Memory B cell (primary cell): ENCODE data around the gene NINJ2.
"Not testable (repeated sequence)": the region's sequence is repeated elsewhere in the genome, so short reads cannot be mapped to it uniquely, and the experiment has no call there.

Source experiments
- ATAC-seq: fragments of 150-1000 bp; cut with Tn5 transposase; 2 replicates; pipeline ENCODE4 v1.10.0; 2021; ENCODE audit warnings: low read depth, mild to moderate bottlenecking, moderate library complexity
- DNase-seq, 2 donors: peaks; one replicate each; pipeline ENCODE4 v3.0.0; 2022; ENCODE audit warnings: low spot score in 2 of 2
- H3K27ac Mint-ChIP-seq: one replicate; pipeline ENCODE4 v1.8.0; 2022; ENCODE audit warnings: mild to moderate bottlenecking, moderate library complexity, mixed read lengths
- H3K27me3 Mint-ChIP-seq: one replicate; pipeline ENCODE4 v1.8.0; 2022; ENCODE audit warnings: mixed read lengths
- H3K36me3 Mint-ChIP-seq: one replicate; pipeline ENCODE4 v1.8.0; 2022; ENCODE audit warnings: mild to moderate bottlenecking, mixed read lengths
- H3K4me1 Mint-ChIP-seq: one replicate; pipeline ENCODE4 v1.8.0; 2022; ENCODE audit warnings: mixed read lengths
- H3K4me3 Mint-ChIP-seq: one replicate; pipeline ENCODE4 v1.8.0; 2022; ENCODE audit warnings: mild to moderate bottlenecking, moderate library complexity, mixed read lengths
- H3K9me3 Mint-ChIP-seq: one replicate; pipeline ENCODE4 v1.8.0; 2022; ENCODE audit warnings: mixed read lengths

Gene NINJ2, protein sequence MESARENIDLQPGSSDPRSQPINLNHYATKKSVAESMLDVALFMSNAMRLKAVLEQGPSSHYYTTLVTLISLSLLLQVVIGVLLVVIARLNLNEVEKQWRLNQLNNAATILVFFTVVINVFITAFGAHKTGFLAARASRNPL

DNA sequence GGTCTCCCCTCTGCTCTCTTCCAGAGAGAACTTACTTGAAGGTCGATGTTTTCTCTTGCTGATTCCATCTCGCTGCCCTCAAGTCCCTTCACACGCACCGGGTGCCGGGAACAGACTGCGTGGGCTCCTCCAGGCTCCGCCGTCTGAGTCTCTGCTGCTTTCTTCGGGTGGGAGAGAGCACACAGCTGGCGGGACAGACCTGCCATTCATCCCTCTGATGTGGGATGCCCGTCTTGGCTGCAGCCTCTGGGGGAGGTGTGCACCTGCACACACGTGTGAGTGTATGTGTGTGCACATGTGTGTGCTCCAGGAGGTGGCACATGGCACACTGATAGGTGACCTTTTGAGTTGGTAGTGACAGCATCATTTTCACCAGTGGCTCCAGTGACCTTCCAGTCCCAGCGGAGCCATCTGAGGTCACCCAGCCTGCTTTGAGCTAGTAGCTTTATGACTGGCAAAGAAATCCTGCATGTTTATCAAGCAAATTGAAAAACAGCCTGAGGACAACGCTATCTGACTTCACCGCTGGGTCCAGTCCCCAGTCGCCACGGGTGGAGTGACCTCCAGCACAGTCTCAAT lies at the start of gene NINJ2:
TSS of gene NINJ2 (minus strand) at position 153 of the 579 bp plus-strand sequence. CDS start at position 68, 85 bp downstream.
- Mint-ChIP-seq H3K27me3 (no peaks in the 10 kb centered on the region), H3K4me1 (peaks cover 35% of the 10 kb centered on the region), H3K27ac (no peak within 1 kb of the TSS), H3K4me3 (peak within 1 kb of the TSS; percentile 11), H3K9me3 (no peaks in the 10 kb centered on the region), H3K36me3 (no peaks in the 10 kb centered on the region)
- DNase-seq: no peak
- no peak for ATAC-seq

DNA sequence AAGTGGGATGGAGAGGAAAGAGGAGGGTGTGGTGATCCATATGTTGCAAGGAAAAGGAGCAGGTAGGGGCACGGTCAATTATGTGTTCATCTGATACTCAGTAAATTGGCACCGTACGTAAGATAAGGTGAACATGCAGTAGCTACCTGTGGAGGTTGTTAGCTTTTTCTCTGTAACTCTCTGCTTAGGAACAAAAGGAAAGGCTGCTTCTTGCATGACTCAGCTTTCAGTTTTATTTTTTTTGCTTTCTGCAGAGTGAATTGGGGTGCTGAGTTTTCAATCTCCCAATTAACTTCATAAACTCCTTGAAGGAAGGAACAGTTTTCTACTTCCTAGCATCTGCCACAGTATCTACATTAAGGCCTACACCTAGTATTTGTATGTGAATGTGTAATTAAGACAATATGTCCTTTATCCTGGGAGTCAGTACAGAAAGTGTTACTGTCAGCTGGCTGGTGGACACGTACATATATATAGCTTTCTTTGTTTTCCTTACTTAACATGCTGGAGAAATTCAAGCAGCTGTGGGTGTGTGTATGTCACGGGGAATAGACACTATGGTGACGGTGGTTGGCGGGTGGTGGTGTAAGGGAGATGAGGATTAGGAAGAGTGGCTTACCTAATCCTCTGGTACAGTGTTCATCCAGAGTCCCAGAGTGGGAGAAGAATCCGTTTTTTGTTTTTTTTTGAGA lies 49.1 kb upstream of the NINJ2 start:
- Mint-ChIP-seq H3K27ac (no peak overlapping the region), H3K9me3 (peaks cover 2% of the 10 kb centered on the region), H3K36me3 (no peaks in the 10 kb centered on the region), H3K4me1 (peaks cover 4% of the 10 kb centered on the region), H3K4me3 (no peak overlapping the region), H3K27me3 (no peaks in the 10 kb centered on the region)
- DNase-seq (no peak), ATAC-seq (no peak)

DNA sequence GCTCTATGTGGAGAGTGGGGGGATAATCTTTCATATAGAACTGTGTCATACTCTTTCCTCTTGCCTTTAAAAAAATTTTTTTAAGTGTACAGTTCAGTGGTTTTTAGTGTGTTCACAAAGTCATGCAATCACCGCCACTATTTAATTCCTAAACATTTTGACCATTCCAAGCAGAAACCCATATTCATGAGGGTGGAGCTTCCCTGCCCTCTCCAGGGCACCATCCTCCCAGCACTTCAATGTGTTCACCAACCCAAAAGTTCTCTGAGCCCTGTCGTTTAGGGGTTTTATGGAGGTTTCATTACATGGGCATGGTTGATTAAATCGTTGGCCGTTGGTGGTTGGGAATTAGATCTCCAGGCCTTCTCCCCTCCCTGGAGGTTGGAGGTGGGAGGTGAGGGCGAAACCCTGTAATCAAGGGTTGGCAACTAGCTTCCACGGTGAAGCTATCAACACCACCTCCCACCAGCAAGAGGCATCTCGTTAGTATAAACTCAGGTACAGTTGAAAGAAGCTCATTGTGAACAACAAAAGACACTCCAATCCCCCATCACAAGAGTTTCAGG lies 46.3 kb upstream of the NINJ2 start:
- no peak for DNase-seq
- ATAC-seq: no peak
- Mint-ChIP-seq H3K4me3 (no peak overlapping the region), H3K9me3 (peaks cover 3% of the 10 kb centered on the region), H3K27me3 (no peaks in the 10 kb centered on the region), H3K4me1 (peaks cover 3% of the 10 kb centered on the region), H3K36me3 (peaks cover 2% of the 10 kb centered on the region), H3K27ac (no peak overlapping the region)

DNA sequence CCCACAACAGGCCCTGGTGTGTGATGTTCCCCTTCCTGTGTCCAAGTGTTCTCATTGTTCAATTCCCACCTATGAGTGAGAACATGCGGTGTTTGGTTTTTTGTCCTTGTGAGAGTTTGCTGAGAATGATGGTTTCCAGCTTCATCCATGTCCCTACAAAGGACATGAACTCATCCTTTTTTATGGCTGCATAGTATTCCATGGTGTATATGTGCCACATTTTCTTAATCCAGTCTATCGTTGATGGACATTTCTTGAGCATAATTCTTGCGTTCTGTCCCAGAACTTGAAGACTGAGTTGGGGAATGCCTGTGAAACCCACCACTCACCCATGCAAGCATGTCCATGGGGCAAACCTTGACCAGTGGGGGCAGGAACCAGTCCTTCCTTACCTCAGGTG lies 44.8 kb upstream of the NINJ2 start:
- not testable (repeated sequence) for H3K4me1 Mint-ChIP-seq, H3K4me3 Mint-ChIP-seq, H3K27me3 Mint-ChIP-seq, DNase-seq, H3K36me3 Mint-ChIP-seq, H3K9me3 Mint-ChIP-seq, ATAC-seq, H3K27ac Mint-ChIP-seq

DNA sequence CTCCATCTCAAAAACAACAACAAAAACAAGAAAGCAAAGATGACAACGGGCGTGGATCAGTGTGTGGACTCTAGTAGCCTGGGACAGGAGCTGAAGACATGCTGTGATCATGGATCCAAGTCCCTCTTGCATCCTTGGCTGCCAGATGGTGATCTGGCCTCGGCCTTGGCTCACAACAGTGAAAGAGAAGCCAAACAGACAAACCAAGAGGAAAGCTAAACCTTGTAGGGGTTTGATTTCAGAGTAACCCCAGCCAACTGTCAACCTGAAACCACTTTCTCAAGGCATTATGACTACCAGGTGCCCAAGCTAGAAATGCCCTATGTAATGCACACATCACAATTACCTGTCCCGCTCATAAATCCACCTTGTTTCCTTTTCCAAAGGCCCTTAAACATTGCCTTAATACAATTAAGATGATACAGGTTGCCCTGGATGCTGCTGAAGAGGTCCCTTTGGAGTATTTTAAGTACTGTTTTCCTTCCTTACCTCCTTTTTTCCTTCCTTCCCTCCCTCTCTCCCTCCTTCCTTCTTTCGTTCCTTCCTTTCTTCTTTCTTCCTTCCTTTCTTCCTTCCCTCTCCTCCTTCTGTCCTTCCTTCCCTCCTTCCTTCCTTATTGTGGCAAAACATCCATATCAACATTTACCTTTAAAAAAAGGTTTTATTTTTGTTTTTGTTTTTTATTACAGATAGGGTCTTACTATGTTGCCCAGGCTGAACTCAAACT lies 41.4 kb upstream of the NINJ2 start:
- no peak overlapping the region for H3K4me3 Mint-ChIP-seq
- H3K9me3 Mint-ChIP-seq: peaks cover 9% of the 10 kb centered on the region
- peaks cover 6% of the 10 kb centered on the region for H3K4me1 Mint-ChIP-seq
- no peaks in the 10 kb centered on the region for H3K27me3 Mint-ChIP-seq
- H3K36me3 Mint-ChIP-seq: peaks cover 4% of the 10 kb centered on the region
- DNase-seq: no peak
- H3K27ac Mint-ChIP-seq: no peak overlapping the region
- ATAC-seq: no peak

DNA sequence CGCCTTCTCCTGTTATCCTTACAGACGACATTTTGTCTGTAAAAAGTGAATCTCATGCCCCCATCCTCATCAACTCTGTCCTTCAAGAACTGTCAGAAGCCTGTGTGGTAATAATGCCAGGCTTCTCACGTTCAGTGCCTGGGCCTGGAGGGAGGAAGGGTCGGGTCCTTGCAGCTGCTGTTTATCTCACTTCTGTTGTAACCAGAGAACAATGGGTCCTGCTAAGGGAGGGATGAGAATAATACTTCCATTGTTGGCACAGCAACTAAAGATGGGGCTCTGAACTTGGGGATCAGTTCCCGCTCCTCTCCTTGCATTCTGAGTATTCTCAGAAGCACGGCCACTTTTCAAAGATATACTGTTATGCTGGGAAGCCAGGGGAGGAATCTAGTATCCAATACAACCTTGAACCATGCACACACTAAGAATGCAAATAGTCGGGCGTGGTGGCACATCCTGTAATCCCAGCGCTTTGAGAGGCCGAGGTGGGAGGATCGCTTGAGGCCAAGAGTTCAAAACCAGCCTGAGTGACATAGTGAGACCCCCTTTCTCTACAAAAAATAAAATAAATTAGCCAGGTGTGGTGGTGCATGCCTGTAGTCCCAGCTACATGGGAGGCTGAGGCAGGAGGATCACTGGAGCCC lies 38.8 kb upstream of the NINJ2 start:
- ATAC-seq: no peak
- DNase-seq: no peak
- Mint-ChIP-seq H3K4me3 (no peak overlapping the region), H3K4me1 (peaks cover 11% of the 10 kb centered on the region), H3K9me3 (peaks cover 9% of the 10 kb centered on the region), H3K27me3 (no peaks in the 10 kb centered on the region), H3K27ac (no peak overlapping the region), H3K36me3 (peaks cover 4% of the 10 kb centered on the region)

DNA sequence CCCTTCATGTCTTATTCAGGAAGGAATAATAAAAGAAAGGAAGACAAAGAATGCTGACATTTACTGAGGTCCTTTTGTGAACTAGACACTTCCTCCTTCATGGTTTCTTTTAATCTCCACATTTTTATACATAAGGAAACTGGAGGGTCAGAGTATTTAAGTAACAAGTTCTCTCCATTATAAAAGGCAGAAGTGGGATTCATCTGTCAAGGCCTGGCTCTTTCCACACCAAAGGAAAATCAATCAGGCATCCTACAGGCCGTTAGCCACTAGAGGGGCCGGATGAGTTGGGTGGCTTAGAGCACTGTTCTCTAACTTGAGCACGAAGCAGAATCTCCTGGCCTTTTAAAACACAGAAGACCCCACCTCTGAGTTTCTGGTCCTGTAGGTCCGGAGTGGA lies 36.8 kb upstream of the NINJ2 start:
- Mint-ChIP-seq H3K36me3 (peaks cover 4% of the 10 kb centered on the region), H3K9me3 (peaks cover 9% of the 10 kb centered on the region), H3K27ac (no peak overlapping the region), H3K4me3 (no peak overlapping the region), H3K4me1 (peaks cover 11% of the 10 kb centered on the region), H3K27me3 (no peaks in the 10 kb centered on the region)
- no peak for ATAC-seq
- DNase-seq: no peak

DNA sequence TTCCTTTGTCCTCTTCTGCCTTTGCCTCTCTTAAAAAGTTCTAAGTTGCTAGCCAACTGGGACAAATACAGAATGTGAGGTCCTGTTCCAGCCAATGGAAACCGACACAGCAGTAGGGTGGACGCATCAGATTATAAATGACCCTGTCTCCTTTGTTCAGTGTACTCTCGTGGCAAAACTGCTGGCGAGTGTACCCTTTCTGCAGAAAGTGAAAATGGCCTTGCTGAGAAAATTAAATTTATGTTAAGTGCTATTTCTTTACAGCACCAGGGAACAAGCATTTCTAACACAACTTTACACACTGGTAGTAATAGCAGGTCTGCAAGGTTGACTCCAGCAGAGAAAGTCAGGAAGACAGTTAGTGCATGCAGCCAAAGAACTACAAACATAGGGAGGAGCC lies 35.0 kb upstream of the NINJ2 start:
- H3K27me3 Mint-ChIP-seq, H3K4me3 Mint-ChIP-seq, DNase-seq, H3K36me3 Mint-ChIP-seq, H3K4me1 Mint-ChIP-seq, ATAC-seq, H3K9me3 Mint-ChIP-seq, H3K27ac Mint-ChIP-seq: not testable (repeated sequence)

DNA sequence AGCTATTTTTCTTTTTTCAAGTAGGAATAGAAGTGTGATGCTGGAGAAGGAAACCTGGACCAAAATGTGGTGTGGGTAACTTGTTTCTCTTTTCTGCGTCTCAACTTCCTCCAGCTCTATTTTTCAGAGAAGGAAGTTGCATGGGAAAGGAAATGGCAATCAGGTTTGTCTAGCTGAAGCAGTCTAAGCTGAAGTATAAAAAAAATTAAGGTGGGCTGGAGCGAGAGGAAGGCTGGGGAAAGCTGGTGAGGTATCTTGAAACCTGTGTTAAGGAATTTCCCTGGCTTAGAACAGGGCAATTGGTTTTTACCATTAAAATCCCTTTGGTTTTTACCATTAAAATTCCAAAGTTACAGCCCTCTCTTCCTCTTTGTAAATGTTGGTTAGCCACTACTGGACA lies 34.2 kb upstream of the NINJ2 start:
- peak overlapping the region; percentile 73 for H3K27ac Mint-ChIP-seq

DNA sequence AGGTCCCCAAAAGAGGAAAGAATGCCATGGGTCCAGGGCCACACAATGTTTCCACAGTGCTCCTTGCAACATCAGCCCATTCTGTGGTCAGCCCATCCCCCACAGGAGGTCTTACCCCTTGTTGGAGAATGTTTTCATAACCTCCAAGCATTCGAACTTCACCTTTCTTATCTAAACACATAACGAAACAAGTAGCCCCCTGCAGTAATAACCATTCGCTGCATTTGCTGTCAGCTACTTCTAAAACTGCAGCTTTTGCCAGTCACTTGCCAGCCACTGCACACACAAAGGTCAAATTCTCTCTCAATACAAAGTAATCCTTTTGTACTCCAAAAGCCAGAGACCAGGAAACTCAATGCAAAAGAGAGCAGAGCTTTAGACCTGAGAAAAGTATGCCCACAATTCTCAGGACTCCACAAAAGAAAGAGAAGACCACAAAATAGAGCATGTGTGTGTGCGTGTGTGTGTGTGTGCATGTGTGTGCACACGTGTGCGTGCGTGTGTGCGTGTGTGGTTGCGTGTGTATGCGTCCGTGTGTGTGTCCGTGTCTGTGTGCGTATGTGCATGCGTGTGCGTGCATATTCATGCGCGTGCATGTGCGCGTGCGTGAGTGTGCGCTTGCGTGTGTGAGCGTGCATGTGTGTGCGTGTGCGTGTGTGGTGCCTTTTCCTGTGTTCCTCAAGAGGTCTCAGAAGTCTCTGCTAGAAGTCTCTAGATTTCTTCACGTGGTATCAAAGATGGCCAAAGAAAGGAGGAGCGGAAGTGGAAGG lies 31.7 kb upstream of the NINJ2 start:
- ATAC-seq: no peak
- peak overlapping the region; percentile 20 for H3K27ac Mint-ChIP-seq
- DNase-seq: no peak
- H3K4me3 Mint-ChIP-seq: no peak overlapping the region
- peaks cover 6% of the 10 kb centered on the region for H3K4me1 Mint-ChIP-seq
- no peaks in the 10 kb centered on the region for H3K36me3 Mint-ChIP-seq
- no peaks in the 10 kb centered on the region for H3K27me3 Mint-ChIP-seq
- peaks cover 1% of the 10 kb centered on the region for H3K9me3 Mint-ChIP-seq

More for the DNA sequence above, 34.2 kb upstream of the NINJ2 start:
- peaks cover 1% of the 10 kb centered on the region for H3K9me3 Mint-ChIP-seq
- ATAC-seq: no peak
- no peak for DNase-seq
- no peaks in the 10 kb centered on the region for H3K27me3 Mint-ChIP-seq
- H3K36me3 Mint-ChIP-seq: no peaks in the 10 kb centered on the region
- H3K4me1 Mint-ChIP-seq: peaks cover 6% of the 10 kb centered on the region
- H3K4me3 Mint-ChIP-seq: peak overlapping the region; percentile 29

DNA sequence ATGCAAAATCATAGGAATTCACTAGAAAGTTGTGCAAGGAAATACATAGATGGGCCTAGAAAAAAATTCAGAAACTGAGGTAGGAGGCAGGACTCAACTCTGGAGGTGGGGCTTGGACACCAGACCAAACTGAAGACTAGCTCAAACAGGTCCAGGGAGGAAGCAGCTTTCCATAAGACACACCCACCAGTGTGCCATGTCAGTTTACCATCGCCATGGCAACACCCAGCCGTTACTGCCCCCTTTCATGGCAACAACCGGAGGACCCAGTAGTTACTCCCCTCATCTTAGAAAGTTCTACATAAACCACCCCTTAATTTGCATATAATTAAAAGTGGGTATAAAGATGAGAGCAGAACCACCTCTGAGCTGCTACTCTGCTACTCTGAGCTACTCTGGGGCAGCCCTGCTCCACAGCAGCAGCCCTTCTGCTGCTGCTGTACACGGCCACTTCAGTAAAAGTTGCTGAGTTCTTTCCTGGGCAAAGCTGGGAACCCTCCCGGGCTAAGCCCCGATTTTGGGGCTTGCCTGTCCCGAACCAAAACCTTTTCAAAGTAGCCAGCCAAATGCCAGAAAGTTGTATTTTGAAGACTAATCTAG lies 30.8 kb upstream of the NINJ2 start:
- DNase-seq (no peak), ATAC-seq (no peak)
- Mint-ChIP-seq H3K4me3 (no peak overlapping the region), H3K27ac (no peak overlapping the region), H3K9me3 (peaks cover 1% of the 10 kb centered on the region), H3K4me1 (peaks cover 8% of the 10 kb centered on the region), H3K27me3 (no peaks in the 10 kb centered on the region), H3K36me3 (no peaks in the 10 kb centered on the region)

DNA sequence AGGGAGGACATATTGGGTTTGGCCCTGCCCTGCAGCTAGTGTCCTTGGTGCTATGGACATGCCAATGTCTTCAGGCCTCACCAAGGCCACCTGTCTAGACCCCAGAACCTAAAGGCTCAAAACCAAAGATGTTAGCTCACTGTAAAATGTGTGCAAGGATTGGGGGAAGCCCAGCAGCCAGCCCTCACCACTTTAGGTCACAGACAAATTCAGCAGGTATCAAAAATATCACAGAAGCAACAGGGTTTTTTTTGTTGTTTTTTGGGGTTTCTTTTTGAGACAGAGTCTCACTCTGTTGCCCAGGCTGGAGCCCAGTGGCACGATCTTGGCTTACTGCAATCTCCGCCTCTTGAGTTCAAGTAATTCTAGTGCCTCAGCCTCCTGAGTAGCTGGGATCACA lies 29.0 kb upstream of the NINJ2 start:
- H3K36me3 Mint-ChIP-seq: no peaks in the 10 kb centered on the region
- DNase-seq (no peak), ATAC-seq (no peak)
- H3K9me3 Mint-ChIP-seq: no peaks in the 10 kb centered on the region
- H3K4me1 Mint-ChIP-seq: peaks cover 4% of the 10 kb centered on the region
- no peaks in the 10 kb centered on the region for H3K27me3 Mint-ChIP-seq
- H3K4me3 Mint-ChIP-seq: no peak overlapping the region
- no peak overlapping the region for H3K27ac Mint-ChIP-seq

DNA sequence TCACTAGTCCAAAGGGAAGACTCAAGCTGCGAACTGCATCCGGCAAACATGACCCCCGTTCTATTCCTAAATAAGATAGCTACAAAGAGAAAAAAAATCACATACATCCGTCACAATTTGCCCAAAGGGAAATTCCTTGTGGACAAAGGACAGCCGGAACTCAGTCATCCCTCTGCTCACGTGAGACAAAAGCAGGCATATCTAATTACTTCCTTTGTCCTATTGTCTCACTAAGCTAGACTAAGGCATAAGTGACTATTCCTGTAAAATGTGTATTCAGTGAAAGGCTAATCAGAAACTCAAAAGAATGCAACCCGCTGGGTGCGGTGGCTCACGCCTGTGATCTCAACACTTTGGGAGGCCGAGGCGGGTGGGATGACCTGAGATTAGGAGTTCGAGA lies 27.2 kb upstream of the NINJ2 start:
- no peak overlapping the region for H3K27ac Mint-ChIP-seq
- no peaks in the 10 kb centered on the region for H3K9me3 Mint-ChIP-seq
- no peak overlapping the region for H3K4me3 Mint-ChIP-seq
- H3K27me3 Mint-ChIP-seq: no peaks in the 10 kb centered on the region
- DNase-seq: no peak
- H3K4me1 Mint-ChIP-seq: peaks cover 9% of the 10 kb centered on the region
- no peaks in the 10 kb centered on the region for H3K36me3 Mint-ChIP-seq
- no peak for ATAC-seq
